HFFc6 (cell line): Measurements from ENCODE around the gene CSF3. TPM values are rescaled to one million over a fixed set of nuclear protein-coding genes. Genes with fewer than 3 reads are reported as not detected.
A peak's percentile ranks its signal among the peaks of the same experiment; 100 is the strongest.

ENCODE experiments used
- DNase-seq: peaks from one replicate; pipeline ENCODE4 v3.0.0-alpha.2; 2018
- H3K27ac Mint-ChIP-seq: 2 replicates; pipeline ENCODE4 v1.8.0; 2020; ENCODE audit warnings: mild to moderate bottlenecking, mixed read lengths
- H3K27me3 Mint-ChIP-seq: 2 replicates; pipeline ENCODE4 v1.8.0; 2021; ENCODE audit warnings: mild to moderate bottlenecking, moderate library complexity, mixed read lengths; ENCODE audit not compliant: insufficient read depth
- H3K36me3 Mint-ChIP-seq: 2 replicates; pipeline ENCODE4 v1.8.0; 2021; ENCODE audit warnings: low read depth, mixed read lengths
- H3K4me1 Mint-ChIP-seq: 2 replicates; pipeline ENCODE4 v1.8.0; 2020; ENCODE audit warnings: low read depth, mixed read lengths
- H3K4me3 Mint-ChIP-seq: 2 replicates; pipeline ENCODE4 v1.8.0; 2020; ENCODE audit warnings: mild to moderate bottlenecking, moderate library complexity, mixed read lengths
- H3K9me3 Mint-ChIP-seq: 2 replicates; pipeline ENCODE4 v1.8.0; 2020; ENCODE audit warnings: mild to moderate bottlenecking, mixed read lengths
- microRNA-seq: library from miRNA; unstranded; fragments of <30 nt; microRNA quantifications from one replicate; pipeline ENCODE4, GENCODE V29; 2019
- total RNA-seq, 6 experiments: library from RNA; stranded (reverse); fragmentation: NEBNext Ultra II Directional; extraction: Animal tissue kit (Norgen Biotek cat#: 25700); gene quantifications; 2 replicates in 1 of 6; 3 replicates in 5 of 6; pipeline ENCODE4 v1.2.3, GENCODE V29; 2021
- TF ChIP-seq, protein P1 (sequence below): fragments of 200-600 bp; sonication (generic); IDR thresholded peaks from 2 replicates; pipeline ENCODE4 v1.5.0; 2021; ENCODE audit warnings: antibody characterized with exemption, mild to moderate bottlenecking

Gene CSF3
- total RNA-seq, 6 experiments from 2014 or later, result 0.31 to 0.59 (median 0.48) TPM; not detected in 1

DNA sequence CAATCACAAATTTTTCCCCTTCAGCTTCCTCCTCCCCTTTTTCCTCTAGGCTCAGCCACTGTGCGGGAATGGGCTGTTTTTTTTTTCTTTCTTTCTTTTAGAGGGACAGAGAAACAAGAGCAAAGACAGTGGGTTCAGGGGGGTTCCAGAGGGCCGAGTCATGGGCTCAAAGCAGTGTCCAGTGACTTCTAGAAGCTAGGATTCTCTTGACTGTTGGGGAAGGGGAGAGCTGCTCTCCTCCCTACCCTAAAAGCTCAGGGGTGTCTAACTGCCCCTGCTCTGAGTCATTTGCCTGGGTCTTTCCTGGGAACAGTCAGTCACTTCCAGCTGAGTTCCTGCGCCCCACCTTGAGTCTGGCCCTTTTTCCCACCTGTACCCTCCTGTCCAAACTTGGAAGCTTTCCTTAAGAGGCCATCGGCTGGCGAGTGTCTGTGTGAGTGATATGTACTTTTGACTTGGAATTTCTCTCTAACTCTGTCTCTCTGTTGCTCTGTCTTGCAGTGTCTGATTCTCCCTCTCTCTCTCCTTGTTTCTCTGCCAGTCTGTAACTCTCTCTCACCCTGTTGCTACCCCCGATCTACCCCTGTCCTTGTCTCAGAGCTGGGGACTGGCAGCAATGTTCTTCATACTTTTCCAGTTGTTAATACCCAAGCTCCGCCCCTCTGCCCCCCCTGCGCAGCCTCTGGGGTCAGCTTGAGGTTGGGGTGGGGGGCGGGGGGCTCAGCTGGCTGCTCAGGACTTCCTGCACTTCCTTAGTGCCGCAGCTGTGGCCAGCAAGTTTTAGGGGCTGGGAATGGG is 49.9 kb downstream of the CSF3 start:
- Mint-ChIP-seq H3K27ac (peak overlapping the region; percentile 84), H3K27me3 (no peaks in the 10 kb centered on the region; the same call in none of the 2 replicates), H3K9me3 (no peaks in the 10 kb centered on the region), H3K4me3 (peak overlapping the region; percentile 82), H3K36me3 (no peaks in the 10 kb centered on the region), H3K4me1 (peaks cover 67% of the 10 kb centered on the region)
- TF ChIP-seq, protein P1, sequence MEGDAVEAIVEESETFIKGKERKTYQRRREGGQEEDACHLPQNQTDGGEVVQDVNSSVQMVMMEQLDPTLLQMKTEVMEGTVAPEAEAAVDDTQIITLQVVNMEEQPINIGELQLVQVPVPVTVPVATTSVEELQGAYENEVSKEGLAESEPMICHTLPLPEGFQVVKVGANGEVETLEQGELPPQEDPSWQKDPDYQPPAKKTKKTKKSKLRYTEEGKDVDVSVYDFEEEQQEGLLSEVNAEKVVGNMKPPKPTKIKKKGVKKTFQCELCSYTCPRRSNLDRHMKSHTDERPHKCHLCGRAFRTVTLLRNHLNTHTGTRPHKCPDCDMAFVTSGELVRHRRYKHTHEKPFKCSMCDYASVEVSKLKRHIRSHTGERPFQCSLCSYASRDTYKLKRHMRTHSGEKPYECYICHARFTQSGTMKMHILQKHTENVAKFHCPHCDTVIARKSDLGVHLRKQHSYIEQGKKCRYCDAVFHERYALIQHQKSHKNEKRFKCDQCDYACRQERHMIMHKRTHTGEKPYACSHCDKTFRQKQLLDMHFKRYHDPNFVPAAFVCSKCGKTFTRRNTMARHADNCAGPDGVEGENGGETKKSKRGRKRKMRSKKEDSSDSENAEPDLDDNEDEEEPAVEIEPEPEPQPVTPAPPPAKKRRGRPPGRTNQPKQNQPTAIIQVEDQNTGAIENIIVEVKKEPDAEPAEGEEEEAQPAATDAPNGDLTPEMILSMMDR, result no peak
- peak; percentile 43 for DNase-seq

DNA sequence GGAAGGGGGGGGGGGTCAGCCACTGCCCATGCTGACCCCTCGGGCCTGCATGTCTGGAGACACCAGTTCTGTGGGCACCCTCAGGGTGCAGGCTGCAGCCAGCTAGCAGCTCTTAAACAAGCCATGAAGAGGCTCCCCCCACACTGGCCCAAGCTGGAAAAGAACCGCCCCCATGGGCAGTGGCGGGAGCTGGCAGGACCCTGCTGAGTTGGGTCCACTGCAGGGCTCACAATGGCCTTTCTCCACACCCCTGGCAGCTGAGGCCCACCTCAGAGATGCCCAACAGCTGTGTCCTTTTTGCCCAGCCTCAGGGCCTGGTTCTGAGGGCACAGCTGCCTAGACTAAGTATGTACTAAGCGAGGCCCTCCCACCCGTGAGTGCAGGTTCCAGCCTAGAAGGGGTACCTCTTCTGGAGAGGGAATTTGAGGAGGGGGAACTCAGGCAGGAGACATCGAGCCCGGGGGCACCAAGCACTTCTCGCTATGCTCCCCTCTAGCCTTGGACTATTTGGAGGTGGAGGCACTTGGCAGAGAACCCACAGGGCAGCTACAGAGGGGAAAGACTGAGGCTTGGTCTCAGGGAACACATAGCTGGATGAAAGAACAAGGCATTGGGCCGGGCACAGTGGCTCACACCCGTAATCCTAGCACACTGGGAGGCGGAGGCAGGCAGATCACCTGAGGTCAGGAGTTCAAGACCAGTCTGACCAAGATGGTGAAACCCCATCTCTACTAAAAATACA is 50.7 kb downstream of the CSF3 start:
- no peak overlapping the region; the same call in 1 of the 2 replicates for H3K4me3 Mint-ChIP-seq
- H3K4me1 Mint-ChIP-seq, result peaks cover 69% of the 10 kb centered on the region
- DNase-seq, result no peak
- H3K36me3 Mint-ChIP-seq, result no peaks in the 10 kb centered on the region
- H3K27ac Mint-ChIP-seq, result no peak overlapping the region
- H3K27me3 Mint-ChIP-seq, result no peaks in the 10 kb centered on the region; the same call in none of the 2 replicates
- no peaks in the 10 kb centered on the region for H3K9me3 Mint-ChIP-seq
- TF ChIP-seq, protein P1, result no peak

Small RNA genes lying within 50 kb of the gene (microRNA-seq; reads per million reads assigned to microRNA genes)
- not detected for gene MIR6884

Other genes starting within 250 kb of the CSF3 start
- gene IKZF3, start 151.1 kb upstream of the CSF3 start, total RNA-seq, result not detected
- gene ZPBP2, start 147.2 kb upstream of the CSF3 start, total RNA-seq, result not detected
- gene GSDMB, start 96.8 kb upstream of the CSF3 start, total RNA-seq, result 1 to 10 TPM; 1.4 to 3.1 (median 2.3) TPM
- 10 to 100 TPM; 39.0 to 63.9 (median 49.9) TPM for gene ORMDL3, start 87.8 kb upstream of the CSF3 start, total RNA-seq
- gene LRRC3C, start 87.7 kb upstream of the CSF3 start, total RNA-seq, result not detected
- under 1 TPM; 0.11 to 0.43 (median 0.36) TPM for gene GSDMA, start 52.4 kb upstream of the CSF3 start, total RNA-seq
- gene PSMD3, start 34.6 kb upstream of the CSF3 start, total RNA-seq, result 100 to 1,000 TPM; 143 to 169 (median 160) TPM
- gene MED24, start 39.0 kb downstream of the CSF3 start, total RNA-seq, result 10 to 100 TPM; 60.9 to 72.8 (median 65.3) TPM
- gene THRA, start 47.5 kb downstream of the CSF3 start, total RNA-seq, result 10 to 100 TPM; 29.3 to 33.7 (median 30.7) TPM
- gene NR1D1, start 85.1 kb downstream of the CSF3 start, total RNA-seq, result 10 to 100 TPM; 11.2 to 15.8 (median 15.1) TPM
- 10 to 100 TPM; 61.2 to 67.8 (median 65.5) TPM for gene MSL1, start 106.5 kb downstream of the CSF3 start, total RNA-seq
- gene CASC3, start 125.1 kb downstream of the CSF3 start, total RNA-seq, result 10 to 100 TPM; 49.5 to 67.7 (median 62.0) TPM
- gene RAPGEFL1, start 162.0 kb downstream of the CSF3 start, total RNA-seq, result 1 to 10 TPM; 1.5 to 2.2 (median 1.8) TPM
- gene WIPF2, start 203.9 kb downstream of the CSF3 start, total RNA-seq, result 10 to 100 TPM; 24.8 to 33.5 (median 29.8) TPM